NB4 (cell line): ENCODE results near the gene TBCE.

Experiments used
- MYC ChIP-seq: IDR thresholded peaks from 2 replicates; pipeline ENCODE4 v1.6.1; 2011; ENCODE audit warnings: low read depth, low read length
- POLR2A ChIP-seq: IDR thresholded peaks from 2 replicates; pipeline ENCODE4 v1.6.1; 2011; ENCODE audit warnings: mild to moderate bottlenecking; ENCODE audit not compliant: insufficient read length; ENCODE audit errors: extremely low read depth
- TF ChIP-seq, protein P1 (sequence below): IDR thresholded peaks from one replicate; pipeline ENCODE4 v1.5.1; 2012; ENCODE audit warnings: low read depth, low read length
- TF ChIP-seq, protein P2 (sequence below): IDR thresholded peaks from 2 replicates; pipeline ENCODE4 v1.6.1; 2011; ENCODE audit warnings: low read depth, low read length

DNA sequence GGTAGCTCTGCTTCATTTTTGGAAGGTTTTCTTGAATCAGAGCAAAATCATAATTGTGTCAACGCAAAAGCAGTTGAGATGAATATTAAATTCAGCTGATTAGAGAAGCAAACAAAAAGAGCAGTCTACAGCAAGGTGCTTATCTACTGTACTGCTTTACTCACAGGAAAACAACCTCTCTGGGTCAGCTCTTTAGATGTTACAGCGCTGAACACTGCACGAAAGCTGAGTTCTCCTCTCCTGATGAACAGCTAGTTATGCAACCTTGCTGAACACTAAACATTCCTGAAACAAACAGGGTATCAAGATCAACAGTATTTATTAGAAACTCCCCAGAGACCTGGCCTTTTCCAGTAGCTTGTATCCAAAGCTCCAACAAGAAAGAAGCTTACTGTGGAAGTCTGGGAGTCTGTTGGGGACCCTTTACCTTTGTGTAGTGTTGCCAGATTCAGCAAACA lies 41.3 kb downstream of the TBCE start:
- TF ChIP-seq, protein P1, sequence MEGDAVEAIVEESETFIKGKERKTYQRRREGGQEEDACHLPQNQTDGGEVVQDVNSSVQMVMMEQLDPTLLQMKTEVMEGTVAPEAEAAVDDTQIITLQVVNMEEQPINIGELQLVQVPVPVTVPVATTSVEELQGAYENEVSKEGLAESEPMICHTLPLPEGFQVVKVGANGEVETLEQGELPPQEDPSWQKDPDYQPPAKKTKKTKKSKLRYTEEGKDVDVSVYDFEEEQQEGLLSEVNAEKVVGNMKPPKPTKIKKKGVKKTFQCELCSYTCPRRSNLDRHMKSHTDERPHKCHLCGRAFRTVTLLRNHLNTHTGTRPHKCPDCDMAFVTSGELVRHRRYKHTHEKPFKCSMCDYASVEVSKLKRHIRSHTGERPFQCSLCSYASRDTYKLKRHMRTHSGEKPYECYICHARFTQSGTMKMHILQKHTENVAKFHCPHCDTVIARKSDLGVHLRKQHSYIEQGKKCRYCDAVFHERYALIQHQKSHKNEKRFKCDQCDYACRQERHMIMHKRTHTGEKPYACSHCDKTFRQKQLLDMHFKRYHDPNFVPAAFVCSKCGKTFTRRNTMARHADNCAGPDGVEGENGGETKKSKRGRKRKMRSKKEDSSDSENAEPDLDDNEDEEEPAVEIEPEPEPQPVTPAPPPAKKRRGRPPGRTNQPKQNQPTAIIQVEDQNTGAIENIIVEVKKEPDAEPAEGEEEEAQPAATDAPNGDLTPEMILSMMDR: no peak
- TF ChIP-seq, protein P2, sequence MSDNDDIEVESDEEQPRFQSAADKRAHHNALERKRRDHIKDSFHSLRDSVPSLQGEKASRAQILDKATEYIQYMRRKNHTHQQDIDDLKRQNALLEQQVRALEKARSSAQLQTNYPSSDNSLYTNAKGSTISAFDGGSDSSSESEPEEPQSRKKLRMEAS: no peak
- no peak for TF ChIP-seq POLR2A
- no peak for TF ChIP-seq MYC
